SU-DHL-6 (cell line): ENCODE results near the gene NEU2.

Experiments used
- CTCF ChIP-seq: fragments of 200-600 bp; sonication (generic); IDR thresholded peaks from one replicate; pipeline ENCODE4 v1.5.1; 2017; ENCODE audit warnings: antibody characterized with exemption, mild to moderate bottlenecking, low read length, moderate library complexity; ENCODE audit not compliant: insufficient read depth, poor library complexity, severe bottlenecking
- EZH2phosphoT487 ChIP-seq: fragments of 200-600 bp; sonication (generic), shearing (Covaris generic); conservative IDR thresholded peaks from 2 replicates; pipeline ENCODE4 v1.6.1; 2018; ENCODE audit warnings: mild to moderate bottlenecking, antibody characterized with exemption, low read length, moderate library complexity, mixed read lengths

GRCh38 chr2:233015019-233015645 lies 17.3 kb upstream of the NEU2 start:
- TF ChIP-seq CTCF (no peak), EZH2phosphoT487 (no peak)
